ENCODE measurements around the gene ZNF43.

- TF ChIP-seq CTCF (IDR thresholded peaks at IDR 0.05) (no peak), EZH2phosphoT487 (IDR thresholded peaks at IDR 0.05) (no peak)
These were observed 14.8 kb upstream of the ZNF43 start for GRCh38 chr19:21850656-21851255.

Measured in neural progenitor cell (in vitro differentiated cells).